ENCODE measurements around the gene CNTNAP5. TPM values are rescaled to one million over a fixed set of nuclear protein-coding genes. Genes with fewer than 3 reads are reported as not detected.

Gene CNTNAP5
- total RNA-seq, result not detected

- ChIA-PET CTCF (no interaction called here), POLR2A (no interaction called here)
- Mint-ChIP-seq H3K27me3 (peaks cover 3% of the 10 kb centered on the region), H3K9me3 (peaks cover 3% of the 10 kb centered on the region), H3K36me3 (ENCODE audit: low read depth) (no peaks in the 10 kb centered on the region), H3K4me3 (no peak within 1 kb of the TSS), H3K27ac (no peak within 1 kb of the TSS), H3K4me1 (no peaks in the 10 kb centered on the region)
- DNase-seq, result peak; percentile 23
Measured at GRCh38 chr2:124025171-124025580, at the start of gene CNTNAP5. Gene CNTNAP5 (plus strand): TSS chr2:124025287. CDS start chr2:124025651, 364 bp downstream.

GRCh38 chr2:123976054-123976648 lies 48.9 kb upstream of the CNTNAP5 start:
- Mint-ChIP-seq H3K4me1 (no peaks in the 10 kb centered on the region), H3K27ac (no peak overlapping the region), H3K9me3 (peaks cover 13% of the 10 kb centered on the region), H3K27me3 (no peaks in the 10 kb centered on the region), H3K4me3 (no peak overlapping the region), H3K36me3 (ENCODE audit: low read depth) (no peaks in the 10 kb centered on the region)
- CTCF ChIA-PET, result no interaction called here
- POLR2A ChIA-PET, result no interaction called here
- DNase-seq, result no peak

DNA sequence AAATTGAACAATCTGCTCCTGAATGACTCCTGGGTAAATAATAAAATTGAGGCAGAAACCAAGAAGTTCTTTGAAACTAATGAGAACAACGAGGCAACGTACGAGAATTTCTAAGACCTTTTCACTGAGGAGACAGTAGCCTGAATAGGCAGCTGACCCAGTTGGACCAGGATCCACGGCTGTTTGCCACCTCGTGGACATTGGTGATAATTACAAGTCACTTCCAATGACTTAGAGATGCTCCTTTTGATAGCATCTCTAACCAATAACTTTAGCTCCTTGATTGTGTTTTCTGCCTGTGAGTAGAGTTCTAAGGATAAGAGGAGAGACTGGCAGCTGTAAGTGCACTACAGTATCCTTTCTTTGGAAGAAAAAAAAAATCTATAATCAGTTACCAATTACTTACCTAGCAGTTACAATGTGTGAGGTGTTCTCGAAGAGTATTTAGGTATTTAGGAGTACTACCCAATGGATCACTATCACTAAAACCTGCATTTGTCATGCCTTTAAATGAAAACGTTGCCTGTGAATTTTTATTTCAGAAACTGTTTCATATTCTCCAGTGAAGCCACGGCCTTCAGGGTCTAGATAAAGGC lies 31.3 kb upstream of the CNTNAP5 start:
- ChIA-PET CTCF (no interaction called here), POLR2A (no interaction called here)
- peaks cover 5% of the 10 kb centered on the region for H3K9me3 Mint-ChIP-seq
- H3K4me1 Mint-ChIP-seq, result no peaks in the 10 kb centered on the region
- no peaks in the 10 kb centered on the region for H3K36me3 Mint-ChIP-seq (ENCODE audit: low read depth)
- no peaks in the 10 kb centered on the region for H3K27me3 Mint-ChIP-seq
- no peak overlapping the region for H3K27ac Mint-ChIP-seq
- no peak overlapping the region for H3K4me3 Mint-ChIP-seq
- DNase-seq, result no peak

- CTCF ChIA-PET, result no interaction called here
- no peaks in the 10 kb centered on the region for H3K4me1 Mint-ChIP-seq
Measured at GRCh38 chr2:123999681-124000080, 25.4 kb upstream of the CNTNAP5 start.

DNA sequence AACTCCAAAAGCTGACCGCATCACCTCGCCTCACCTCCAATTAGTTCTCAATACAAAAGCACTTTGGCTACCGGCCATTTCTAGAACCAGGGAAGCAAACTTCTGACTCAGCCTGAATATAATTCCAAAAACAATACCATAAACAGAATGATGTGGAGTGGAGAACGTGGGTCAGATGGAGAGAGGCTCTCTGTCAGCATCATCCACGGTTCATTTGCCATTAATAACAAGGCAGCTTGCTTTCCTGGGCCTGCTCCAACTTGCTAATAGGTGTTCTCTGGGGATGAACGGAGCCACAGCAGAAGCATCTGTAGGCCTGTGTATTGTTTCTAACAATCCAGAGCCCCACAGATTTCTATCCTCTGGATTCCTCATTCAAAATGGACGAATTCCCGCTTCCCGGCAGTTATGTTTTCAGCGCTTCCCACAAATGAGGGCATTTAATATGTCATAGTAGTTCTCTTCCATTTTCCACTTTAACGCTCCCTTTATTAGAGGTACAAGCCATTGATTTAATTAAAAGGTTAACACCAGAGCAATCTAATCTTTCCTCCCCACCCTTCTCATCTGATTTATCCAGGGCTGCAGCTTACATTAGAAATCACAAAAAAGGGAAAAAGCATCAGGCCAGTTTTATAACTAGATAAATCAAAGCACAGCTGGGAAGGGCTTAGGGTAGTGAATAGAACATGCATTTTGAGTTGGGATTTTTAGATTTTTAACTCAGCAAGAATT lies 23.2 kb upstream of the CNTNAP5 start:
- no peaks in the 10 kb centered on the region for H3K27me3 Mint-ChIP-seq
- ChIA-PET CTCF (no interaction called here), POLR2A (no interaction called here)
- no peaks in the 10 kb centered on the region for H3K4me1 Mint-ChIP-seq
- no peak overlapping the region for H3K27ac Mint-ChIP-seq
- peaks cover 5% of the 10 kb centered on the region for H3K9me3 Mint-ChIP-seq
- no peak for DNase-seq
- no peak overlapping the region for H3K4me3 Mint-ChIP-seq
- H3K36me3 Mint-ChIP-seq (ENCODE audit: low read depth), result no peaks in the 10 kb centered on the region

More at GRCh38 chr2:123999681-124000080, 25.4 kb upstream of the CNTNAP5 start:
- Mint-ChIP-seq H3K9me3 (peaks cover 5% of the 10 kb centered on the region), H3K4me3 (no peak overlapping the region), H3K27me3 (no peaks in the 10 kb centered on the region), H3K36me3 (ENCODE audit: low read depth) (no peaks in the 10 kb centered on the region), H3K27ac (no peak overlapping the region)
- POLR2A ChIA-PET, result no interaction called here
- DNase-seq, result no peak

DNA sequence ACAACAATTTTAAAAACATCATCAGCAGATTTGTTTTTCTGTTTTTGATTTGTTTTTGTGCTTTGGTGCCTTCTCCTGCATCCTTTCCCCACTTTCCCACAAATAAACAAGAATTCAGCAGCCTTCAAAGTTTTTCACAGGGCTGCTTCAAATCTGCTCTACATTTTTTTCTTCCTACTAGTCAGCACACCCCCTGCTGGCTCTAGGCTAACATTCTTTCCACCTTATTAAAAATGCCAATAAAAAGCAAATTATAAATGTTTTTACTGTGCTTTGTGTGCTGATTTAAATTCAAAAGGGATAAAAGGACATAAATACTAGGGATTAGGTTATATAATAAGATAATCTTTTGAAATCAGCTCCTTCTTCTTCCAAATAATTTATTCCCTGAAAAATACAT lies 6.2 kb upstream of the CNTNAP5 start:
- H3K36me3 Mint-ChIP-seq (ENCODE audit: low read depth), result no peaks in the 10 kb centered on the region
- POLR2A ChIA-PET, result no interaction called here
- peaks cover 4% of the 10 kb centered on the region for H3K9me3 Mint-ChIP-seq
- CTCF ChIA-PET, result no interaction called here
- no peak overlapping the region for H3K4me3 Mint-ChIP-seq
- H3K27ac Mint-ChIP-seq, result no peak overlapping the region
- no peak for DNase-seq
- H3K27me3 Mint-ChIP-seq, result no peaks in the 10 kb centered on the region
- H3K4me1 Mint-ChIP-seq, result no peaks in the 10 kb centered on the region

DNA sequence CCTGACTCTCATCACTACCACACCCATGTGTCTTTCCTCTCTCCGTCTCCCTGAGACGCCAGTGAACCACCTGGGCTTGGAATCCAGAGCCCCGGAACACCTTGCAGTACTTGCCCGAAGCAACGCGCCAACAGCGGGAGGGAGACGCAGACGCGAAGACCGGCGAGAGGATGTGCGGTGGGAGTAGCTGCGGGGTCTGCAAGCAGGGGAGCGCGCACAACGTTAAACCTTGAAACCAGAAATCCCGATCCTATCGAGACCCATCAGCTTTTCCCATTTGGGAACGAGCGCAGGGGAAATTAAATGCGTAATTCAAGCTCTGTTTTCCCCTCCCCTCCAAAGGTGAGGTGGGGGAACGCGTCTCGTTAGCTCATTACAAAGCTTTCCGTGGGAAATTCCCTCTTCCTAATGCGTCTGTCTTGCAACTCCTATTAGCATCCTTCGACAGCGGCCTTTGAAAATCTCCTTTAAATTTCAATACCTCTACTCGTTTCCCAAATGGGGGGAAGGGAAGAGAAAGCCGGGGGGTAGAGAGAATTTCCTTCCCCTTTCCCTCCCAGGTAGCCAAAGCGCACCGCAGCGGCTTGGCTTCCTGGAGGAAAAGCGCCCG lies 421 bp upstream of the CNTNAP5 start:
- Mint-ChIP-seq H3K36me3 (ENCODE audit: low read depth) (no peaks in the 10 kb centered on the region), H3K27me3 (peaks cover 3% of the 10 kb centered on the region), H3K4me3 (no peak overlapping the region), H3K27ac (no peak overlapping the region), H3K9me3 (peaks cover 3% of the 10 kb centered on the region), H3K4me1 (no peaks in the 10 kb centered on the region)
- DNase-seq, result no peak
- ChIA-PET CTCF (no interaction called here), POLR2A (no interaction called here)

GRCh38 chr2:124025891-124026434 lies 876 bp downstream of the CNTNAP5 start:
- H3K4me1 Mint-ChIP-seq, result no peaks in the 10 kb centered on the region
- peaks cover 3% of the 10 kb centered on the region for H3K9me3 Mint-ChIP-seq
- H3K27ac Mint-ChIP-seq, result no peak overlapping the region
- ChIA-PET CTCF (no interaction called here), POLR2A (no interaction called here)
- DNase-seq, result no peak
- no peak overlapping the region for H3K4me3 Mint-ChIP-seq
- H3K36me3 Mint-ChIP-seq (ENCODE audit: low read depth), result no peaks in the 10 kb centered on the region
- peaks cover 3% of the 10 kb centered on the region for H3K27me3 Mint-ChIP-seq

GRCh38 chr2:124026503-124026902 lies 1.4 kb downstream of the CNTNAP5 start:
- Mint-ChIP-seq H3K4me3 (no peak overlapping the region), H3K27ac (no peak overlapping the region), H3K9me3 (peaks cover 3% of the 10 kb centered on the region), H3K27me3 (peaks cover 3% of the 10 kb centered on the region), H3K36me3 (ENCODE audit: low read depth) (no peaks in the 10 kb centered on the region), H3K4me1 (no peaks in the 10 kb centered on the region)
- POLR2A ChIA-PET, result no interaction called here
- CTCF ChIA-PET, result no interaction called here
- no peak for DNase-seq

GRCh38 chr2:124027182-124027581 lies 2.1 kb downstream of the CNTNAP5 start:
- DNase-seq, result no peak
- Mint-ChIP-seq H3K36me3 (ENCODE audit: low read depth) (no peaks in the 10 kb centered on the region), H3K27me3 (peaks cover 3% of the 10 kb centered on the region), H3K4me3 (no peak overlapping the region), H3K4me1 (no peaks in the 10 kb centered on the region), H3K9me3 (peaks cover 3% of the 10 kb centered on the region), H3K27ac (no peak overlapping the region)
- CTCF ChIA-PET, result no interaction called here
- POLR2A ChIA-PET, result no interaction called here

DNA sequence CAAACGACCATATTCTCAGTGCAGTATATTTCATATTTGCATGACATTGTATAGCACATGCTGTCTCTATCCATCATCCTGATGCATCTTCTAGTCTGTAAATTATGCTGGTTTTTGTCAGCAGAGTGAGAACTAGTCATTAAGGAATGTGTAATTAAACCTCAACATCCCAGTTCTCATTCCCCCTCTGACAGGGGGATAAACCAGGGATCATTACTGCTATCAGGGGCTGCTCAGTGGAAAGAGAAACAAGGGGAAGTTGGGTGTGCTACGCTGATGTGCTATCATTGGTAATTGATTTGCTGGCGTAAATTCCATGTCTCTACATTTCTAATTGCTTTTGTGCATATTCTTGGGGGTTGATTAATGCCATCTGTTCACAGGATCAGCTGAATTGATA lies 7.7 kb downstream of the CNTNAP5 start:
- Mint-ChIP-seq H3K27me3 (no peaks in the 10 kb centered on the region), H3K27ac (no peak overlapping the region), H3K4me1 (no peaks in the 10 kb centered on the region), H3K9me3 (no peaks in the 10 kb centered on the region), H3K4me3 (no peak overlapping the region), H3K36me3 (ENCODE audit: low read depth) (no peaks in the 10 kb centered on the region)
- POLR2A ChIA-PET, result no interaction called here
- DNase-seq, result no peak
- CTCF ChIA-PET, result no interaction called here

- H3K4me1 Mint-ChIP-seq, result no peaks in the 10 kb centered on the region
- no peaks in the 10 kb centered on the region for H3K27me3 Mint-ChIP-seq
- POLR2A ChIA-PET, result no interaction called here
- no peak for DNase-seq
- H3K27ac Mint-ChIP-seq, result no peak overlapping the region
- no peaks in the 10 kb centered on the region for H3K36me3 Mint-ChIP-seq (ENCODE audit: low read depth)
- H3K4me3 Mint-ChIP-seq, result no peak overlapping the region
- H3K9me3 Mint-ChIP-seq, result no peaks in the 10 kb centered on the region
- CTCF ChIA-PET, result no interaction called here
Measured at GRCh38 chr2:124034265-124034664, 9.2 kb downstream of the CNTNAP5 start.

DNA sequence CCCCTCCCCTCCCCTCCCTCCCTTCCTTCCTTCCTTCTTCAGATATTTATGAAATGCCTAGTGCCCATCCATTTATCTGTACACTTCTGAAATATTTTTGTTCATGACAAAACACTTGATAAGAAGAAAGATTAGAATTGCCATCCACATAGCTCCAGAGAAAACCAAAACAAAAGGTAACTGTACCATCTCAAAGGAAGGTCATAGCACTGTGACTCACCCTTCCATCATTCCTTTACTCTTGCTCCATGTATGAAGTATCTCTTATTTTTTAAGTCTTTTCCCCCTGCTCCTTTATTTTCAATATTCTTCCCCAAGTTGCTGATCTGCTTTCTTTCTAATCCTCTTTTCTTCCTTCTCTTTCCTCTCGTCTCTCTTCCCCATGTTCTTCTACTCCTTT lies 9.9 kb downstream of the CNTNAP5 start:
- H3K27ac Mint-ChIP-seq, result no peak overlapping the region
- H3K4me1 Mint-ChIP-seq, result no peaks in the 10 kb centered on the region
- H3K4me3 Mint-ChIP-seq, result no peak overlapping the region
- no peak for DNase-seq
- no peaks in the 10 kb centered on the region for H3K9me3 Mint-ChIP-seq
- ChIA-PET POLR2A (no interaction called here), CTCF (no interaction called here)
- no peaks in the 10 kb centered on the region for H3K27me3 Mint-ChIP-seq
- H3K36me3 Mint-ChIP-seq (ENCODE audit: low read depth), result no peaks in the 10 kb centered on the region

Data from activated CD4-positive, alpha-beta memory T cell treated with anti-CD3 and anti-CD28 coated beads, Interleukin-2, amount 10 ng/mL, durations not matched to agents 7 days and 5 days (primary cell).